NB4 (cell line): ENCODE results near the gene HS3ST3B1.

ENCODE experiments used
- MYC ChIP-seq: IDR thresholded peaks from 2 replicates; pipeline ENCODE4 v1.6.1; 2011; ENCODE audit warnings: low read depth, low read length
- POLR2A ChIP-seq: IDR thresholded peaks from 2 replicates; pipeline ENCODE4 v1.6.1; 2011; ENCODE audit warnings: mild to moderate bottlenecking; ENCODE audit not compliant: insufficient read length; ENCODE audit errors: extremely low read depth
- TF ChIP-seq, protein P1 (sequence below): IDR thresholded peaks from one replicate; pipeline ENCODE4 v1.5.1; 2012; ENCODE audit warnings: low read depth, low read length
- TF ChIP-seq, protein P2 (sequence below): IDR thresholded peaks from 2 replicates; pipeline ENCODE4 v1.6.1; 2011; ENCODE audit warnings: low read depth, low read length

- no peak for TF ChIP-seq MYC
- TF ChIP-seq, protein P1, sequence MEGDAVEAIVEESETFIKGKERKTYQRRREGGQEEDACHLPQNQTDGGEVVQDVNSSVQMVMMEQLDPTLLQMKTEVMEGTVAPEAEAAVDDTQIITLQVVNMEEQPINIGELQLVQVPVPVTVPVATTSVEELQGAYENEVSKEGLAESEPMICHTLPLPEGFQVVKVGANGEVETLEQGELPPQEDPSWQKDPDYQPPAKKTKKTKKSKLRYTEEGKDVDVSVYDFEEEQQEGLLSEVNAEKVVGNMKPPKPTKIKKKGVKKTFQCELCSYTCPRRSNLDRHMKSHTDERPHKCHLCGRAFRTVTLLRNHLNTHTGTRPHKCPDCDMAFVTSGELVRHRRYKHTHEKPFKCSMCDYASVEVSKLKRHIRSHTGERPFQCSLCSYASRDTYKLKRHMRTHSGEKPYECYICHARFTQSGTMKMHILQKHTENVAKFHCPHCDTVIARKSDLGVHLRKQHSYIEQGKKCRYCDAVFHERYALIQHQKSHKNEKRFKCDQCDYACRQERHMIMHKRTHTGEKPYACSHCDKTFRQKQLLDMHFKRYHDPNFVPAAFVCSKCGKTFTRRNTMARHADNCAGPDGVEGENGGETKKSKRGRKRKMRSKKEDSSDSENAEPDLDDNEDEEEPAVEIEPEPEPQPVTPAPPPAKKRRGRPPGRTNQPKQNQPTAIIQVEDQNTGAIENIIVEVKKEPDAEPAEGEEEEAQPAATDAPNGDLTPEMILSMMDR = no peak
- TF ChIP-seq, protein P2, sequence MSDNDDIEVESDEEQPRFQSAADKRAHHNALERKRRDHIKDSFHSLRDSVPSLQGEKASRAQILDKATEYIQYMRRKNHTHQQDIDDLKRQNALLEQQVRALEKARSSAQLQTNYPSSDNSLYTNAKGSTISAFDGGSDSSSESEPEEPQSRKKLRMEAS = peak; percentile 52
- no peak for TF ChIP-seq POLR2A
Measured at GRCh38 chr17:14316126-14316832, 15.4 kb downstream of the HS3ST3B1 start.
